ENCODE measurements around the gene MORC2.

MORC2 gene

DNA sequence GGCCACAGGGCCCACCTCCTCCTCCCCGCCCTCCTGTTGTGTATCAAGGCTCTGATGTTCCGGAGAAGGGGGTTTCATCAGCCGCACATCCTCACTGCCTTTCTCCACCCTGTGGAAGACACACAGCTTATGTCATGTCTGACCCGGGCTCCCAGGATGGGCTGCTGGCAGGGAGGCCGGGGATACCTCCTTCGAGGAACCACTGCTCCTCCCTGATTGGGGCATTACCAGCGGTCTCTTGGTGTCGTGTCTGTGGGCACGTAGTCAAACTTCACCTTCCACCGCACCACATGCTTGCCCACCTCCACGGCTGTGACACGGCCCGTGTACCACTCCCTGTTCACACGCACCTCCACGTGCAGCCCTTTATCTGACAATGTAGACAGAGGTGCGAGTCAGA lies 35.9 kb downstream of the MORC2 start:
- no peak for FAIRE-seq
- no peak for DNase-seq (ENCODE audit: insufficient read length, low spot score)
- TF ChIP-seq, protein P1, sequence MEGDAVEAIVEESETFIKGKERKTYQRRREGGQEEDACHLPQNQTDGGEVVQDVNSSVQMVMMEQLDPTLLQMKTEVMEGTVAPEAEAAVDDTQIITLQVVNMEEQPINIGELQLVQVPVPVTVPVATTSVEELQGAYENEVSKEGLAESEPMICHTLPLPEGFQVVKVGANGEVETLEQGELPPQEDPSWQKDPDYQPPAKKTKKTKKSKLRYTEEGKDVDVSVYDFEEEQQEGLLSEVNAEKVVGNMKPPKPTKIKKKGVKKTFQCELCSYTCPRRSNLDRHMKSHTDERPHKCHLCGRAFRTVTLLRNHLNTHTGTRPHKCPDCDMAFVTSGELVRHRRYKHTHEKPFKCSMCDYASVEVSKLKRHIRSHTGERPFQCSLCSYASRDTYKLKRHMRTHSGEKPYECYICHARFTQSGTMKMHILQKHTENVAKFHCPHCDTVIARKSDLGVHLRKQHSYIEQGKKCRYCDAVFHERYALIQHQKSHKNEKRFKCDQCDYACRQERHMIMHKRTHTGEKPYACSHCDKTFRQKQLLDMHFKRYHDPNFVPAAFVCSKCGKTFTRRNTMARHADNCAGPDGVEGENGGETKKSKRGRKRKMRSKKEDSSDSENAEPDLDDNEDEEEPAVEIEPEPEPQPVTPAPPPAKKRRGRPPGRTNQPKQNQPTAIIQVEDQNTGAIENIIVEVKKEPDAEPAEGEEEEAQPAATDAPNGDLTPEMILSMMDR (IDR thresholded peaks at IDR 0.05; ENCODE audit: insufficient read depth, missing control alignments): no peak

DNA sequence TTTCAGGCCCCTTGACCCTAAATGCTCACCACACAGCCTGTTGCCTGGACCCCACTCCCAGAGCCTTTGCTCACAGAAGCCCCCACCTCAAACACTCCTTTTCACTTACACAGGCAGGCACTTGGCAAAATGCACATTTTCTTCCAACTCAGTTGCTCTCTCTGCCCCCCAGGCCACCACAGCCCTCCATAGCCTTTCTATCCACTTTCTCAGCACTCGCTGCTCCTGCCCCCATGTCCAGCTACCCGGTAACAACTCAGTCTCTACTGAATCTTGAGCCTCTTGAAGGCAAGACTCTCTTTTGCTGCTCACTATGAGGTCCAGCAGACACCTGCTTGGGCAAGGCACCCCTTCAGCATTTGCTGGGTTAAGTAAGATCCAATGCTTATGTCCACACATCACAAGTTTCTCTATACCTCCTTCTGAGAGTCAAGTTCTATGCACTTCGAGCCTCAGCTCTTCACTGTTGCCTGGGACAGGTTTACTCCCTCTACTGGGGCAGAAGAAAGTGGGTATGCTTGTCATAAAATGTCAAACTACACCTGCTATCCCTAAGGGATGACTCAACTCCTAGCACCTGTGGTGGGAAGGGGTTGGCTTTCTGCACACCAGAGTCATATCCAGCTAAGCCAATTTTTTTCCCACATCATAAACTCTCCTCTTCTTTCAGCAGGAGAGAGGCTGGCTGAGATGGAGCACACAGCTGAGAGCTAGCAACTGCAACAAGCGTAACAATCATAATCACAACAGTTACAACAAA lies 36.9 kb downstream of the MORC2 start:
- DNase-seq (ENCODE audit: insufficient read length, low spot score): no peak
- TF ChIP-seq, protein P1 (IDR thresholded peaks at IDR 0.05; ENCODE audit: insufficient read depth, missing control alignments): no peak
- FAIRE-seq: no peak

DNA sequence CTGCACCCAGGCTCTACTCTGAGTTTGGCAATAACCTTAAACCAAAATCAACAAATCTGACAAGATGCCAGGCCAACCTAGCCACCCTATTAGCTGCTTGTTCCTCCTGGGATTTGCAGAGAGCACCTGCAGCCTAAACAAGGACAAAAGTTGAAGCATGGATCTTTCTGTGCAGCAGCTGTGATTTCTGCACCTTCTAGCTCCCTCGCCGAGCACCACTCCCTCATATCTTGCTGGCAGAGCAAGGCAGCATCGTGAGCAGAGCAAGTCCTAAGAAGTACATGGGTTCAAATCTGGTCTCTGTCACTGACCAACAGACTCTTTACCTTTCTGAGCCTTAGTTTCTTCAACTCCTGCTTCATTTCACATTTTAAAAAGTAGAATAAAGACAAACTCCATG lies 38.3 kb downstream of the MORC2 start:
- FAIRE-seq: no peak
- TF ChIP-seq, protein P1 (IDR thresholded peaks at IDR 0.05; ENCODE audit: insufficient read depth, missing control alignments): no peak
- no peak for DNase-seq (ENCODE audit: insufficient read length, low spot score)

DNA sequence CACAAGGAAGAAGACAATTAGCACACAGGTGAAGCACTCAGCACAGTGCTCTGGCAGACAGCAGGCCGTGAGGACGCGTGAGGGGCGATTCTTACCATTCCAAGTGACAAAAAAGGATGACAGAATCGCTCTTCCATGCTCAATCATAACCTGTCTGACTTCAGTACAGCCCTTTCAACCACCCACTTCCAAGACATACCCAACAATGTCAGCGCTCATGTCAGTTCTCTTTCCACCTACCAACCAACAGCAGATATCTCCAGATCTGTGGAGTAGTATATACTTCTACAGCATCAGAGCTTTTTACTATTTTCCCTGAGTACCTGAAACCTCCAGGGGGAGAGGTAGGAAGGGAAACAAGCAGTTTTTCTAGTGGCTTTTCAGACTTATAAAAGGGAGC lies 40.2 kb downstream of the MORC2 start:
- DNase-seq (ENCODE audit: insufficient read length, low spot score) (no peak), FAIRE-seq (no peak)
- TF ChIP-seq, protein P1 (IDR thresholded peaks at IDR 0.05; ENCODE audit: insufficient read depth, missing control alignments): no peak

DNA sequence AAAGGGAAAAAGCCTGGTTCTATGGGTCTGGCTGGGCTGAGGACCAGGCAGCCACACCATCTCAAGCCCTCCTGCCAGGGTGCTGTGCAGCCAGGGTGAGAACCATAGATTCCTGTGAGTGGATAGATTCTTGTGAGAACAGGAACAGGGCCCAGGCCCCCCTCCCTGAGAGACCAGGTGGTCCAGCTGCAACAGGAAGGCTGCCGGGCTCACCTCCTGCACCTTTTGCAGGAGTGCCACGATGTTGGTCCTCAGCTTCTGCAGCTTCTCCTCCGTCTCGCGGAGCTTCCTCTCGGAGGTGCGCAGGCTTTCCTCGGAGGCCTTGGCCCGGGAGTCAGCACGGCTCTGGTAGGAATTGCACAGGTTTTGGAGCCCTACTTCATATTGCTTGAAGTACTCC lies 40.8 kb downstream of the MORC2 start:
- TF ChIP-seq, protein P1 (IDR thresholded peaks at IDR 0.05; ENCODE audit: insufficient read depth, missing control alignments): no peak
- DNase-seq (ENCODE audit: insufficient read length, low spot score) (no peak), FAIRE-seq (no peak)

DNA sequence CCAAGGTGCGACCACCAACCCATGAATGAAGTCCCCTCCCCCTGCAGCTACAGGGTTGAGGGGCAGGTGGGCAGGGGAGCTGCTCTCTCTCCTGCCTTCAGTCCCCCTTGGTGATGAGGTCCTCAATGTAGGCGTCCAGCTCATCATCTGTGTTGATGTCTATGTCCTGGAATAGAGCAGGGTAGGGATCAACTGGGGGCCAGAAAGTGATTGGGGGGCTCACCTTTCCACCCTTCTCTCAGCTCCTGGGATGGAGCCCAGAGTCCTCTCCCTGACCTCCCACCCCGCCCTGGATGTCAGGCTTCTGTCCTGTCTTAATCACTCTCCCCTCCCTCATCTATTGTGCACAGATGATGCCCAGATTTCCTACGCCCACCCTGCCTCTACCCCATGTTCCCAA lies 41.9 kb downstream of the MORC2 start:
- FAIRE-seq (no peak), DNase-seq (ENCODE audit: insufficient read length, low spot score) (no peak)
- TF ChIP-seq, protein P1 (IDR thresholded peaks at IDR 0.05; ENCODE audit: insufficient read depth, missing control alignments): no peak

DNA sequence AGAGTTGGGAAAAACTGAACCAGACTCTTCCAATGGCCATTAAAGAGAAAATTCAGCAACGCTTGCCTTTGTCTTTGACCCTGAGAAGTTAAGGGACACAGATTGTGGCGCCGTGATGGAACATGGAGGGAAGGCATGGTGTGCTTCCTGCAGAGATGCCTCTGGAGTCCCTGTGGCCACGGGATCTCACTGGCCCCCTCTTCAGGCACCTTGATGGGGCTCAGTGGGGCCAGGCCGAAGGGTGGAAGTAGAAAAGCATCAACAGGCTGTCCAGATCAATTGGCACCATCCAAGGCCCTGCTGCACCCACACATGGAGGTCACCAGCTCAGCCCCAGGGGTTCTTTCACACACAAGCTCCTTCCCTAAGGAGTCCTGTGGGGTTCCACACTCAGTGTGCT lies 42.9 kb downstream of the MORC2 start:
- FAIRE-seq: no peak
- TF ChIP-seq, protein P1 (IDR thresholded peaks at IDR 0.05; ENCODE audit: insufficient read depth, missing control alignments): no peak
- no peak for DNase-seq (ENCODE audit: insufficient read length, low spot score)
